Hair follicular keratinocyte (primary cell): ENCODE data around the gene BCAN. TPM values are rescaled to one million over a fixed set of nuclear protein-coding genes. Genes with fewer than 3 reads are reported as not detected.

Experiments
- total RNA-seq: library from RNA; depleted of rRNA; stranded (reverse); fragments of >200 nt; gene quantifications from 2 replicates; pipeline ENCODE4 v1.2.3, GENCODE V29; 2015

BCAN gene, protein sequence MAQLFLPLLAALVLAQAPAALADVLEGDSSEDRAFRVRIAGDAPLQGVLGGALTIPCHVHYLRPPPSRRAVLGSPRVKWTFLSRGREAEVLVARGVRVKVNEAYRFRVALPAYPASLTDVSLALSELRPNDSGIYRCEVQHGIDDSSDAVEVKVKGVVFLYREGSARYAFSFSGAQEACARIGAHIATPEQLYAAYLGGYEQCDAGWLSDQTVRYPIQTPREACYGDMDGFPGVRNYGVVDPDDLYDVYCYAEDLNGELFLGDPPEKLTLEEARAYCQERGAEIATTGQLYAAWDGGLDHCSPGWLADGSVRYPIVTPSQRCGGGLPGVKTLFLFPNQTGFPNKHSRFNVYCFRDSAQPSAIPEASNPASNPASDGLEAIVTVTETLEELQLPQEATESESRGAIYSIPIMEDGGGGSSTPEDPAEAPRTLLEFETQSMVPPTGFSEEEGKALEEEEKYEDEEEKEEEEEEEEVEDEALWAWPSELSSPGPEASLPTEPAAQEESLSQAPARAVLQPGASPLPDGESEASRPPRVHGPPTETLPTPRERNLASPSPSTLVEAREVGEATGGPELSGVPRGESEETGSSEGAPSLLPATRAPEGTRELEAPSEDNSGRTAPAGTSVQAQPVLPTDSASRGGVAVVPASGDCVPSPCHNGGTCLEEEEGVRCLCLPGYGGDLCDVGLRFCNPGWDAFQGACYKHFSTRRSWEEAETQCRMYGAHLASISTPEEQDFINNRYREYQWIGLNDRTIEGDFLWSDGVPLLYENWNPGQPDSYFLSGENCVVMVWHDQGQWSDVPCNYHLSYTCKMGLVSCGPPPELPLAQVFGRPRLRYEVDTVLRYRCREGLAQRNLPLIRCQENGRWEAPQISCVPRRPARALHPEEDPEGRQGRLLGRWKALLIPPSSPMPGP
- total RNA-seq, result 0.08 TPM in 1 of 2 replicates, not detected in the other

GRCh38 chr1:156641761-156642264 lies at the start of gene BCAN:
Gene BCAN (plus strand): TSS chr1:156642117. CDS start chr1:156646055, 3,938 bp downstream.

DNA sequence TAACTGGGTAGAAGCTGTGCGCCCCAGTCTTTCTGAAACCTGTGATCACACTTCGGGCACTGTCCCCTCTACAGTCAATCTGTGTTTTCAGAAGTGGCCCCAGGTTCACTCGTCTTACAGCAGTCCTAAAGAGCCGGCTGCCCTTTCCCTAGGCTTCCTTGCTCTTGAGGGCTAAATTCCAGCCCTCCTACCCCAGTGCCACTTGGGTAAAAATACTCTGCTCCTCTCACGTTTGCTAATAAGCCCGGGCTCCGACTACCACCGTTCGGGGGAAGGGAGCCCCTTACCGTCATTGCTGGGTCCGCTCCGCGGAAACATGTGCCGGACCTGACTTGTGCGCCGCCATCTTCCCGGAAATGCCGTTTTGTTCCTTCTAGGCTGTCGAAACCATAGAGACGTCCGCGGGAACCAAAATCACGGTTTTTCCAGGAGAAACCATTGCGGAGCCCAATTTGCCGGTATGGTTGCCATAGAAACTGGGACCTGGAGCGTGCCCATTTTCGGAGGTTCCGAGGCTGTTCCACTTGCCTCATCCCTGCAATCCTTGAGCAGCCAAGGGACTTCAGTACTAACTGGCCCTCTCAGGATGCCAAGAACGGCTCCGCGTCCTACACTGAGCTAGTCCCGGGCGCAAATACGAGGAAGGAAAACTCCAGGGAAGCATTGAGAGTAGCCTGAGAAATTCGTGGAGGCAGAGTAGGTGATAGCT lies 40.6 kb upstream of the BCAN start, which contains the start of gene GPATCH4:
TSS of gene GPATCH4 (minus strand) at position 358 of the 709 bp plus-strand sequence.

GRCh38 chr1:156618853-156619581 lies 22.9 kb upstream of the BCAN start, which contains the start of gene HAPLN2:
Gene HAPLN2 (plus strand): TSS chr1:156619415. CDS start chr1:156623491, 4,076 bp downstream.

DNA sequence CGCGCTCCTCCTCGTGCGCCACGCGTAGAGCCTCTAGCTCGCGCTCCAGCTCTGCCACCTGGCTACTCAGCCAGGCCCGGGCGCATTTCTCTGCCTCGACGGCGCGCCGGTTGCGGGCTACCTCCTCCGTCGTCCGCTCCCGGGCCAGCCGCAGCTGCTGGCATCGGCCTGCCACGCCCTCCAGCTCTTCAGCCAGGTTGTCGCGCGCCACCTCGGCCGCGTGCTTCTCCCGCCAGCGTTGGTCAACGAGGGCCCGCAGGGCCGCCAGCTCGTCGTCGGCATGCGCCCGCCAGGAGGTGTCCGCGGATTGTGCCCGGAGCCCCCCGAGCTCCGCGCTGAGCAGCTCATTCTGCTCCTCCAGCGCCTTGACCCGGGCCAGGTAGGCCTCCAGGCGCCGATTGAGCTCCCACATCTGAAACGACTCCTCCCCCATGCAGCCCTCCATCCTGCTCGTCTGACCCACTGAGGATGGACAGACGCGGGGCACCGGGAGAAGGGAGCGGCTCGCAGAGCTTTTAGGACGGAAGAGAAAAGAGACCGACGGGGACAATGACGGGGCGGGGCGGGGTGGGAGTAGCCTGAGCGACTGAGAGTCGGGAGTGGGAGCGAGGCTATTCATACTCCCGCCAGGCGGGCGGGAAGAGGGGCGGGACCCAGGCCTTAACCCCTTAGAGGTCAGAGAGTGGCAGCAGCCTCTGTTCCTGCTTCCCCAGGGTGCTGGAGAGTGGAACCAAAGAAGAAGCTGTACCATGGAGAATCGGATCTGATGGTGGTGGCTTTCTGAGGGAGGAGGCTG lies 35.1 kb downstream of the BCAN start, which contains the start of gene NES:
TSS of gene NES (minus strand) at position 588 of the 796 bp plus-strand sequence. CDS start at position 445, 143 bp downstream.

GRCh38 chr1:156705321-156705917 lies 63.5 kb downstream of the BCAN start, which contains the start of gene CRABP2:
Gene CRABP2 (minus strand): TSS chr1:156705583. CDS start chr1:156705446, 137 bp downstream.

Other genes with a start within 250 kb of the BCAN start
- gene MEF2D, start 141.3 kb upstream of the BCAN start, total RNA-seq, result 18.4 and 19.6 TPM in 2 replicates
- 13.4 and 25.3 TPM in 2 replicates for gene IQGAP3, start 69.6 kb upstream of the BCAN start, total RNA-seq
- not detected in 2 replicates for gene TTC24, start 62.4 kb upstream of the BCAN start, total RNA-seq
- gene NAXE, start 50.3 kb upstream of the BCAN start, total RNA-seq, result 125 and 129 TPM in 2 replicates
- gene GPATCH4, start 40.6 kb upstream of the BCAN start, total RNA-seq, result 14.5 and 18.7 TPM in 2 replicates
- gene HAPLN2, start 22.7 kb upstream of the BCAN start, total RNA-seq, result not detected in 2 replicates
- gene NES, start 35.3 kb downstream of the BCAN start, total RNA-seq, result 0.31 and 0.57 TPM in 2 replicates
- gene CRABP2, start 63.5 kb downstream of the BCAN start, total RNA-seq, result 7.6 and 15.5 TPM in 2 replicates
- 8.8 and 18.8 TPM in 2 replicates for gene METTL25B, start 86.4 kb downstream of the BCAN start, total RNA-seq
- 19.6 and 23.6 TPM in 2 replicates for gene ISG20L2, start 86.6 kb downstream of the BCAN start, total RNA-seq
- gene MRPL24, start 99.0 kb downstream of the BCAN start, total RNA-seq, result 65.7 and 92.9 TPM in 2 replicates
- gene HDGF, start 109.6 kb downstream of the BCAN start, total RNA-seq, result 354 and 403 TPM in 2 replicates
- gene PRCC, start 125.4 kb downstream of the BCAN start, total RNA-seq, result 39.3 and 43.1 TPM in 2 replicates
- 10.5 and 12.8 TPM in 2 replicates for gene SH2D2A, start 174.7 kb downstream of the BCAN start, total RNA-seq
- not detected in 2 replicates for gene INSRR, start 217.0 kb downstream of the BCAN start, total RNA-seq
- under 0.01 and 0.08 TPM in 2 replicates for gene NTRK1, start 218.7 kb downstream of the BCAN start, total RNA-seq